K562 (cell line): ENCODE results near the gene CCDC69. TPM values are rescaled to one million over a fixed set of nuclear protein-coding genes. Genes with fewer than 3 reads are reported as not detected.

Experiments used
- ARID1B ChIP-seq: fragments of 450-650 bp; IDR thresholded peaks from 2 replicates; pipeline ENCODE4 v1.6.1; 2016; ENCODE audit warnings: antibody characterized with exemption, mild to moderate bottlenecking, inconsistent platforms
- DDX20 ChIP-seq: fragments of 450-650 bp; IDR thresholded peaks from 2 replicates; pipeline ENCODE4 v1.6.1; 2016; ENCODE audit warnings: missing genetic modification characterization, low read depth, mild to moderate bottlenecking, missing compliant biosample characterization, moderate library complexity
- NBN ChIP-seq: fragments of 450-650 bp; IDR thresholded peaks from 2 replicates; pipeline ENCODE4 v1.6.1; 2016; ENCODE audit warnings: low read depth, mild to moderate bottlenecking
- NFIC ChIP-seq: fragments of 450-650 bp; IDR thresholded peaks from 2 replicates; pipeline ENCODE4 v1.6.1; 2017; ENCODE audit warnings: mild to moderate bottlenecking, inconsistent platforms
- PHF8 ChIP-seq: fragments of 200-600 bp; sonication (generic); IDR thresholded peaks from 2 replicates; pipeline ENCODE4 v1.6.1; 2012; ENCODE audit warnings: mixed run types, mild to moderate bottlenecking, inconsistent platforms, low read length, moderate library complexity, borderline replicate concordance
- POLR3A ChIP-seq: IDR thresholded peaks from 2 replicates; pipeline ENCODE4 v1.6.1; 2011; ENCODE audit warnings: borderline replicate concordance, mild to moderate bottlenecking, moderate library complexity; ENCODE audit not compliant: insufficient read length, insufficient read depth; ENCODE audit errors: extremely low read depth
- SIRT6 ChIP-seq: IDR thresholded peaks from one replicate; pipeline ENCODE4 v1.6.1; 2012; ENCODE audit warnings: low read depth, mild to moderate bottlenecking, control low read depth, inconsistent platforms, low read length, moderate library complexity
- ZNF695 ChIP-seq: fragments of 450-650 bp; formaldehyde crosslinking; IDR thresholded peaks from 2 replicates; pipeline ENCODE4 v1.4.0; 2020; ENCODE audit warnings: mild to moderate bottlenecking, moderate library complexity
- polyA plus RNA-seq, 8 experiments: library from polyadenylated mRNA; depleted of rRNA in 4 of 8; stranded (reverse) in 5 of 8; unstranded in 3 of 8; fragments of >200 nt; fragmentation: Nextera tagmentation in 2 of 8; fragmentation: Illumina TruSeq in 1 of 8; extraction: Ambion mirVana in 2 of 8; extraction: Trizol in 1 of 8; gene quantifications; 2 replicates each; pipeline versions ENCODE4 v1.2.1 to v1.2.3, GENCODE V29; 2011 to 2014; ENCODE audit warnings: inconsistent platforms in 1 of 8, missing spikeins in 1 of 8
- total RNA-seq, 7 experiments: library from RNA; depleted of rRNA in 6 of 7; stranded (reverse); fragments of >200 nt in 6 of 7; fragmentation: Illumina TruSeq in 2 of 7; extraction: Trizol in 2 of 7; gene quantifications; 2 replicates each; pipeline versions ENCODE4 v1.2.1 to v1.2.3, GENCODE V29; 2011 to 2021; ENCODE audit warnings: low replicate concordance in 1 of 7
- TF ChIP-seq, protein P1 (sequence below): fragments of 200-800 bp; sonication (Bioruptor generic); IDR thresholded peaks from 2 replicates; pipeline ENCODE4 v1.6.1; 2017; ENCODE audit warnings: missing genetic modification characterization, missing compliant biosample characterization
- TF ChIP-seq, protein P2 (sequence below): sonication (generic); formaldehyde crosslinking; IDR thresholded peaks from 2 replicates; pipeline ENCODE4 v1.9.0; 2022; ENCODE audit warnings: mild to moderate bottlenecking, missing genetic modification reagents
- TF ChIP-seq, protein P3 (sequence below): fragments of 200-800 bp; sonication (Bioruptor generic); IDR thresholded peaks from 2 replicates; pipeline ENCODE4 v1.6.1; 2016; ENCODE audit warnings: missing genetic modification characterization, missing compliant biosample characterization
- TF ChIP-seq, protein P4 (sequence below): sonication (generic); formaldehyde crosslinking; IDR thresholded peaks from 2 replicates; pipeline ENCODE4 v1.8.1; 2023; ENCODE audit warnings: mild to moderate bottlenecking, missing genetic modification reagents
- TF ChIP-seq, protein P5 (sequence below): sonication (generic); formaldehyde crosslinking; IDR thresholded peaks from 2 replicates; pipeline ENCODE4 v1.4.0; 2020; ENCODE audit warnings: mild to moderate bottlenecking, missing genetic modification reagents

The CCDC69 gene
- total and polyA plus RNA-seq, 9 of the 15 experiments (the other 6 are each of a cell fraction or from before 2014, with no cell fraction given) = 0.65 to 12.2 (median 7.6) TPM

DNA sequence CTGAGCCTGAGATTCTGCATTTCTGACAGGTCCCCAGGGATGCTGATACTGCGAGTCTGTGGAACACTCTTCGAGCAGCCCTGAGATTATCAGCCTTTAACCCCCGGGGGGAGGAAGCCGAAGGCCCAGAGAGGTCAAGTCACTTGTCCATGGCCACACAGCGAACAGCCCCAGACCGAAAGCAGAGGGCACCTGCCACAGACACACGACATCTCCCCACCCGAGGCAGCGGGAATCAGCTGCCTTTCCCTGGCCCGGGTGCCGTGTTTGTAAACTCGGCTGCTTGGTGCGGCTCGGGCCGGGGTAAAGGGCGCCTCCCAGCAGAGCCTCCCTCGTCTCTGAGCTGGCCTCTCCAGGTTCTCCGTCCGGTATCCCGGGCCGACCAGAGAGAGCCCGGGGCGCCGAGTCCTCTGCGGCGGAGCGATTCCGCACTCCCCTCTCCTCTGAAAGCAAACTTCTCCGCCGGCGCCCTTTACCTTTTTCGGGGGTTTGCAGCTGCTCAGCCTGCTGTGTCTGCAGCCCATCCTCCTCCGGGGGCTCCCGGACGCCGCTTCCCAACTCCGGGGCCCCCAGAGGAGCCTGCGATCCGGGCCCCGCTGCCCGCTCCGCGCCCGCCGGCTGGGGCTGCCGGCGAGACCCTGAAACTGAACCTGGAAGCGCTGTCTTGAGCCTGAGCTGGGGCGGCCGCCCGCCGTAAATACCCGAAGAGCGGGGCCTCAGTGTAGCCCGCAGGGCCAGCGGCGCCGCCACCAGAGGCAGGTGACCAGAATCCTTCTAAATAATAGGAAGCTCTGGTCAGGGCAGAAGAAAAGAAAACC lies at the start of gene CCDC69 (continued):
- TF ChIP-seq, protein P1, sequence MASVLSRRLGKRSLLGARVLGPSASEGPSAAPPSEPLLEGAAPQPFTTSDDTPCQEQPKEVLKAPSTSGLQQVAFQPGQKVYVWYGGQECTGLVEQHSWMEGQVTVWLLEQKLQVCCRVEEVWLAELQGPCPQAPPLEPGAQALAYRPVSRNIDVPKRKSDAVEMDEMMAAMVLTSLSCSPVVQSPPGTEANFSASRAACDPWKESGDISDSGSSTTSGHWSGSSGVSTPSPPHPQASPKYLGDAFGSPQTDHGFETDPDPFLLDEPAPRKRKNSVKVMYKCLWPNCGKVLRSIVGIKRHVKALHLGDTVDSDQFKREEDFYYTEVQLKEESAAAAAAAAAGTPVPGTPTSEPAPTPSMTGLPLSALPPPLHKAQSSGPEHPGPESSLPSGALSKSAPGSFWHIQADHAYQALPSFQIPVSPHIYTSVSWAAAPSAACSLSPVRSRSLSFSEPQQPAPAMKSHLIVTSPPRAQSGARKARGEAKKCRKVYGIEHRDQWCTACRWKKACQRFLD = no peak
- TF ChIP-seq PHF8 (peak; percentile 69; the same call in 1 of the 2 replicates), NBN (no peak), SIRT6 (no peak), NFIC (peak; percentile 66), ARID1B (no peak), POLR3A (no peak), DDX20 (no peak), ZNF695 (no peak)
- TF ChIP-seq, protein P2, sequence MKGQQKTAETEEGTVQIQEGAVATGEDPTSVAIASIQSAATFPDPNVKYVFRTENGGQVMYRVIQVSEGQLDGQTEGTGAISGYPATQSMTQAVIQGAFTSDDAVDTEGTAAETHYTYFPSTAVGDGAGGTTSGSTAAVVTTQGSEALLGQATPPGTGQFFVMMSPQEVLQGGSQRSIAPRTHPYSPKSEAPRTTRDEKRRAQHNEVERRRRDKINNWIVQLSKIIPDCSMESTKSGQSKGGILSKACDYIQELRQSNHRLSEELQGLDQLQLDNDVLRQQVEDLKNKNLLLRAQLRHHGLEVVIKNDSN (CRISPR knock-in tag) = peak; percentile 26; the same call in 1 of the 2 replicates
- TF ChIP-seq, protein P3, sequence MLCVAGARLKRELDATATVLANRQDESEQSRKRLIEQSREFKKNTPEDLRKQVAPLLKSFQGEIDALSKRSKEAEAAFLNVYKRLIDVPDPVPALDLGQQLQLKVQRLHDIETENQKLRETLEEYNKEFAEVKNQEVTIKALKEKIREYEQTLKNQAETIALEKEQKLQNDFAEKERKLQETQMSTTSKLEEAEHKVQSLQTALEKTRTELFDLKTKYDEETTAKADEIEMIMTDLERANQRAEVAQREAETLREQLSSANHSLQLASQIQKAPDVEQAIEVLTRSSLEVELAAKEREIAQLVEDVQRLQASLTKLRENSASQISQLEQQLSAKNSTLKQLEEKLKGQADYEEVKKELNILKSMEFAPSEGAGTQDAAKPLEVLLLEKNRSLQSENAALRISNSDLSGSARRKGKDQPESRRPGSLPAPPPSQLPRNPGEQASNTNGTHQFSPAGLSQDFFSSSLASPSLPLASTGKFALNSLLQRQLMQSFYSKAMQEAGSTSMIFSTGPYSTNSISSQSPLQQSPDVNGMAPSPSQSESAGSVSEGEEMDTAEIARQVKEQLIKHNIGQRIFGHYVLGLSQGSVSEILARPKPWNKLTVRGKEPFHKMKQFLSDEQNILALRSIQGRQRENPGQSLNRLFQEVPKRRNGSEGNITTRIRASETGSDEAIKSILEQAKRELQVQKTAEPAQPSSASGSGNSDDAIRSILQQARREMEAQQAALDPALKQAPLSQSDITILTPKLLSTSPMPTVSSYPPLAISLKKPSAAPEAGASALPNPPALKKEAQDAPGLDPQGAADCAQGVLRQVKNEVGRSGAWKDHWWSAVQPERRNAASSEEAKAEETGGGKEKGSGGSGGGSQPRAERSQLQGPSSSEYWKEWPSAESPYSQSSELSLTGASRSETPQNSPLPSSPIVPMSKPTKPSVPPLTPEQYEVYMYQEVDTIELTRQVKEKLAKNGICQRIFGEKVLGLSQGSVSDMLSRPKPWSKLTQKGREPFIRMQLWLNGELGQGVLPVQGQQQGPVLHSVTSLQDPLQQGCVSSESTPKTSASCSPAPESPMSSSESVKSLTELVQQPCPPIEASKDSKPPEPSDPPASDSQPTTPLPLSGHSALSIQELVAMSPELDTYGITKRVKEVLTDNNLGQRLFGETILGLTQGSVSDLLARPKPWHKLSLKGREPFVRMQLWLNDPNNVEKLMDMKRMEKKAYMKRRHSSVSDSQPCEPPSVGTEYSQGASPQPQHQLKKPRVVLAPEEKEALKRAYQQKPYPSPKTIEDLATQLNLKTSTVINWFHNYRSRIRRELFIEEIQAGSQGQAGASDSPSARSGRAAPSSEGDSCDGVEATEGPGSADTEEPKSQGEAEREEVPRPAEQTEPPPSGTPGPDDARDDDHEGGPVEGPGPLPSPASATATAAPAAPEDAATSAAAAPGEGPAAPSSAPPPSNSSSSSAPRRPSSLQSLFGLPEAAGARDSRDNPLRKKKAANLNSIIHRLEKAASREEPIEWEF (CRISPR knock-in tag) = no peak
- TF ChIP-seq, protein P4, sequence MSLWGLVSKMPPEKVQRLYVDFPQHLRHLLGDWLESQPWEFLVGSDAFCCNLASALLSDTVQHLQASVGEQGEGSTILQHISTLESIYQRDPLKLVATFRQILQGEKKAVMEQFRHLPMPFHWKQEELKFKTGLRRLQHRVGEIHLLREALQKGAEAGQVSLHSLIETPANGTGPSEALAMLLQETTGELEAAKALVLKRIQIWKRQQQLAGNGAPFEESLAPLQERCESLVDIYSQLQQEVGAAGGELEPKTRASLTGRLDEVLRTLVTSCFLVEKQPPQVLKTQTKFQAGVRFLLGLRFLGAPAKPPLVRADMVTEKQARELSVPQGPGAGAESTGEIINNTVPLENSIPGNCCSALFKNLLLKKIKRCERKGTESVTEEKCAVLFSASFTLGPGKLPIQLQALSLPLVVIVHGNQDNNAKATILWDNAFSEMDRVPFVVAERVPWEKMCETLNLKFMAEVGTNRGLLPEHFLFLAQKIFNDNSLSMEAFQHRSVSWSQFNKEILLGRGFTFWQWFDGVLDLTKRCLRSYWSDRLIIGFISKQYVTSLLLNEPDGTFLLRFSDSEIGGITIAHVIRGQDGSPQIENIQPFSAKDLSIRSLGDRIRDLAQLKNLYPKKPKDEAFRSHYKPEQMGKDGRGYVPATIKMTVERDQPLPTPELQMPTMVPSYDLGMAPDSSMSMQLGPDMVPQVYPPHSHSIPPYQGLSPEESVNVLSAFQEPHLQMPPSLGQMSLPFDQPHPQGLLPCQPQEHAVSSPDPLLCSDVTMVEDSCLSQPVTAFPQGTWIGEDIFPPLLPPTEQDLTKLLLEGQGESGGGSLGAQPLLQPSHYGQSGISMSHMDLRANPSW (CRISPR knock-in tag) = no peak
- TF ChIP-seq, protein P5, sequence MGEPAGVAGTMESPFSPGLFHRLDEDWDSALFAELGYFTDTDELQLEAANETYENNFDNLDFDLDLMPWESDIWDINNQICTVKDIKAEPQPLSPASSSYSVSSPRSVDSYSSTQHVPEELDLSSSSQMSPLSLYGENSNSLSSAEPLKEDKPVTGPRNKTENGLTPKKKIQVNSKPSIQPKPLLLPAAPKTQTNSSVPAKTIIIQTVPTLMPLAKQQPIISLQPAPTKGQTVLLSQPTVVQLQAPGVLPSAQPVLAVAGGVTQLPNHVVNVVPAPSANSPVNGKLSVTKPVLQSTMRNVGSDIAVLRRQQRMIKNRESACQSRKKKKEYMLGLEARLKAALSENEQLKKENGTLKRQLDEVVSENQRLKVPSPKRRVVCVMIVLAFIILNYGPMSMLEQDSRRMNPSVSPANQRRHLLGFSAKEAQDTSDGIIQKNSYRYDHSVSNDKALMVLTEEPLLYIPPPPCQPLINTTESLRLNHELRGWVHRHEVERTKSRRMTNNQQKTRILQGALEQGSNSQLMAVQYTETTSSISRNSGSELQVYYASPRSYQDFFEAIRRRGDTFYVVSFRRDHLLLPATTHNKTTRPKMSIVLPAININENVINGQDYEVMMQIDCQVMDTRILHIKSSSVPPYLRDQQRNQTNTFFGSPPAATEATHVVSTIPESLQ (CRISPR knock-in tag) = no peak
